Bronchial epithelial cell (primary cell): ENCODE results near the gene ABO. TPM values are rescaled to one million over a fixed set of nuclear protein-coding genes. Genes with fewer than 3 reads are reported as not detected.
"Not testable (repeated sequence)": the region's sequence is repeated elsewhere in the genome, so short reads cannot be mapped to it uniquely, and the experiment has no call there.

Experiments used
- DNase-seq: peaks from one replicate; pipeline ENCODE4 v3.0.0-alpha.2; 2010; ENCODE audit warnings: low read depth
- FAIRE-seq: peaks from 2 replicates; lab custom pipeline; 2011; peaks lifted over from hg19 to GRCh38; lab: Jason Lieb, UNC
- H3K27me3 ChIP-seq: 2 replicates; pipeline ENCODE4 v1.5.1; 2011; ENCODE audit warnings: low read length; ENCODE audit not compliant: control insufficient read depth, insufficient read depth
- H3K36me3 ChIP-seq: 2 replicates; pipeline ENCODE4 v1.5.1; 2011; ENCODE audit warnings: low read length; ENCODE audit not compliant: control insufficient read depth, insufficient read depth
- H3K4me3 ChIP-seq: 2 replicates; pipeline ENCODE4 v1.5.1; 2011; ENCODE audit warnings: mild to moderate bottlenecking, low read depth, low read length, control low read depth
- total RNA-seq: library from RNA; depleted of rRNA; stranded (reverse); fragments of >200 nt; gene quantifications from 2 replicates; pipeline ENCODE4 v1.2.1, GENCODE V29; 2014
- TF ChIP-seq, protein P1 (sequence below): IDR thresholded peaks from 2 replicates; pipeline ENCODE4 v1.5.1; 2011; ENCODE audit warnings: mild to moderate bottlenecking, moderate library complexity, low read length, control low read depth, inconsistent platforms; ENCODE audit not compliant: insufficient read depth, severe bottlenecking

The ABO gene
- total RNA-seq, 1 donor from 2014 or later: 1.8 TPM

DNA sequence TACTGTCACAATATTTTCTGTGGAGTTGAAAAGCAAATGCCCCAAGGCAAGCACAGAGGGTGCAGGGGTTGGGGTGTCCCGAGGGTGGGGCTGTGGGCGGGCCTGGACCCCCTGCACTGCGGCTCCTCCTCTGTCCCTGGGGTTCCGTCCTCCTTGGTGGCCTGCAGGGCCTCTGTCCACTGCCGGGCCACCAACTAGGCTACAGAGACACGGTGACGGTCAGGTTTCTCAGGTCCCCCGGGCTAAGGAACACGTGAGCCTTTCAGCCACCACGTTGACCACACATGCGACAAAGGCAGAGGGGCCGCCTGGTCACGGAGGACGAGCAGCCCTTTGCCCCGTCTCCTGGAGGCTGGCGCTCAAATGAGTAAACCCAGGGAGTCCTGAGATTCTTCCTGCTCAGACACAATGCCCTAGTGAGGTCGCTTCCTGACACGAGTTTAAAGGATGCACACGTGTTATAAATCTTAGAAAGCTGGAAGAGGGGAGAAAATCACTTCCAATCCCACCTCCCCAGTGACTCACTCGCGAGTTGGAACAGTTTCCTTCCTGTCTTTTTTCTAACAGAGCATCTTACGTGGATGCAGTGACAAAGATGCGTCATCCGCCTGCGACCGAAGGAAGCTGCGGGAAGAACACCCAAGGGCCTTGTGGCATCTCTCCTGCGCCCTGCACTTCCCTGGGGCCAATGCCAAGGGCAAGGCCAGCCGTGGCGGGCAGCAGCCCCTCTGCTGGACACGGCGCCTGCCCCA is 41.1 kb downstream of the ABO start:
- FAIRE-seq (no peak), DNase-seq (no peak)
- Histone ChIP-seq H3K27me3 (peaks cover 2% of the 10 kb centered on the region), H3K4me3 (no peak overlapping the region), H3K36me3 (no peaks in the 10 kb centered on the region)
- TF ChIP-seq, protein P1, sequence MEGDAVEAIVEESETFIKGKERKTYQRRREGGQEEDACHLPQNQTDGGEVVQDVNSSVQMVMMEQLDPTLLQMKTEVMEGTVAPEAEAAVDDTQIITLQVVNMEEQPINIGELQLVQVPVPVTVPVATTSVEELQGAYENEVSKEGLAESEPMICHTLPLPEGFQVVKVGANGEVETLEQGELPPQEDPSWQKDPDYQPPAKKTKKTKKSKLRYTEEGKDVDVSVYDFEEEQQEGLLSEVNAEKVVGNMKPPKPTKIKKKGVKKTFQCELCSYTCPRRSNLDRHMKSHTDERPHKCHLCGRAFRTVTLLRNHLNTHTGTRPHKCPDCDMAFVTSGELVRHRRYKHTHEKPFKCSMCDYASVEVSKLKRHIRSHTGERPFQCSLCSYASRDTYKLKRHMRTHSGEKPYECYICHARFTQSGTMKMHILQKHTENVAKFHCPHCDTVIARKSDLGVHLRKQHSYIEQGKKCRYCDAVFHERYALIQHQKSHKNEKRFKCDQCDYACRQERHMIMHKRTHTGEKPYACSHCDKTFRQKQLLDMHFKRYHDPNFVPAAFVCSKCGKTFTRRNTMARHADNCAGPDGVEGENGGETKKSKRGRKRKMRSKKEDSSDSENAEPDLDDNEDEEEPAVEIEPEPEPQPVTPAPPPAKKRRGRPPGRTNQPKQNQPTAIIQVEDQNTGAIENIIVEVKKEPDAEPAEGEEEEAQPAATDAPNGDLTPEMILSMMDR: no peak

DNA sequence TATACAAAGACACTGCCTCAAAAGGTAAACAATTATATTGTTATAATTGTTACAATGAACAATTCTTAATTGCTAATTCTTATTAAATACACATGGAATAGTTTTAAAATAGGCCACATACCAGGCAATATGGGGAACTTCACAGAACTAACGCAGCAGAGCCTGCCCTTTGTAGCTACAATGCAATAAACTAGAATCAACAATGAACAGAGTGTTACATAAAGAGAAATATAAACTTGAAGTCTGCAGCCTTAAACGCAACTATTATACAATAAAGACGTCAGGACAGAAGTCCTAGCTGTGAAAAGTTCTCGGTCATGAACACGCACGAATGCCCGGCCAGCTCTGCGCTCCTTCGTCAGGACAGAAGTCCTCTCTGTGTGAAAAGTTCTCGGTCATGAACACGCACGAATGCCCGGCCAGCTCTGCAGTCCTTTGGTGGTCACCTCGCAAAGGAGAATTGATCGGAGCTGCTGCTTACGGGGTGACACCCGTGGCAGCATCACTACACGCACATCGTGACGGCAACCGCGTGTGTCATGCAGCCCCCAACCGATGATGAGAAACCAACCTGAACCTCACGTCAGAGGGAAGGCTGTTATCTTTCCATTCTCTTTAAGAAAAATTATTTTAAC is 43.0 kb downstream of the ABO start:
- not testable (repeated sequence) for H3K36me3 ChIP-seq, H3K4me3 ChIP-seq, FAIRE-seq, DNase-seq, H3K27me3 ChIP-seq

DNA sequence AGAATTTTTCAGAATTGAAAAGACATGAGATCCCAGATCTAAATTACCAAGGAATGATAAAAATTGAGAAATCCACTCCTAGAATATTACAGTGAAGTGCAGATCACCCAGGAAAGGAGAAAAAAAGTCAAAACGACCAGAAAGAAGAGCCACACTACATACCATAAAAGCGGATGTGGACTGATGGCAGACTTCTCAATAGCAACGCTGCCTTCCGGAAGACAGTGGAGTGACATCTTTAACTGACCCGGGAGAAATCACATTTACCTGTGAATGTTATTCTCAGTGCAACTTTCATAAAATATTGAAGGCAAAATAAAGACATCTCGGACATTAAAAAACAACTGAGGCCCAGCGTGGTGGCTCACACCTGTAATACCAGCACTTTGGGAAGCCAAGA is 44.5 kb downstream of the ABO start:
- H3K36me3 ChIP-seq, H3K27me3 ChIP-seq, H3K4me3 ChIP-seq, DNase-seq: not testable (repeated sequence)
- peak; percentile 55 for FAIRE-seq

DNA sequence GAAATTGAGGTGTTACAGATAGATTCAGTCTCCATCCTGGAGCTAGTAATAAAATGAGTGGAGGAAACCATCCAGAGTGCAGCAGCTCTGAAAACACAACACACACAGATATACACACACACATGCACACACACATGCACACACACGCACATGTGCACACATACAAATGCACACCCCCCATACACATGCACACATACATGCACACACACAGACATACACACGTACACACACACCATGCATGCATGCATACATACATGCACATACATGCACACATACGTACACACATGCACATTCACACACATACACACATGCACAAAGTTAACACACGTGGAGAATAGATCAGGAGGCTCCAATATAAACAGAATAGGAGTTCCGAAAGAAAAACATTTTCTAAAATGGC is 44.9 kb downstream of the ABO start:
- H3K4me3 ChIP-seq: no peak overlapping the region
- H3K36me3 ChIP-seq: no peaks in the 10 kb centered on the region
- no peak for DNase-seq
- TF ChIP-seq, protein P1: no peak
- peaks cover 3% of the 10 kb centered on the region for H3K27me3 ChIP-seq
- no peak for FAIRE-seq

DNA sequence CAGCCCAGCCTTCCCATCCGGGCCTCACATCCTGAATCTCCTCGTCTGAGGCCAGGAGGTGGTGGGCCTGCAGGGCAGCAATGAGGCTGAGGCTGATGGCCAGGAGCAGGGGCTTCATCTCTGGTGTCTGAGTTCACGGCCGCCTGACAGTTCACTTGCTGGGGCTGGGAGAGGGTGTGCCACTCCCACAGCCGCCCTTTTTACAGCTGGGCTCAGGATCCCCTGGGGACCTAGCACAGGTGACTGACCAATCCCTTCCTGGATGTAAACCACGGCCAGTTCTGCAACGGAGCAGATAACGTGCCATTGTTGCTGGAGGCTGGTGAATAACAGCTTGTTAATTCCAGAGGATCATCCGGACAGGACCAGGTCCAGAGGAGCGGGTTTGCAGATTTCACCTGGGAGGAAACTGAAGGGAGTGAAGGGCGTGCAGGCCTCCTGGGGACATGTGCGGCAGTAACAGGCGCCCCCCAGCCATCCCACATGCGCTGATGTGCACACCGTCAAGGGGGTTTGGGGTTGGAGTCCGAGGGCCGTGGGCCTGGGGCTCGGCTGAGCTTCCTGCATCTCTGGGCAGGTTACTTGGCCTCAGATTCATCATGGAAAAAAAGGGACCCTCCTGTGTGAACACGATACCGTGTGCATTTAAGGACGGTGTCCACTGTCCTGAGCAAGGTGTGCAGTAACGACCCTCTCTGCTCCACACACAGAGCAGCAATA is 46.4 kb downstream of the ABO start:
- not testable (repeated sequence) for FAIRE-seq, H3K4me3 ChIP-seq, H3K27me3 ChIP-seq, DNase-seq, H3K36me3 ChIP-seq

DNA sequence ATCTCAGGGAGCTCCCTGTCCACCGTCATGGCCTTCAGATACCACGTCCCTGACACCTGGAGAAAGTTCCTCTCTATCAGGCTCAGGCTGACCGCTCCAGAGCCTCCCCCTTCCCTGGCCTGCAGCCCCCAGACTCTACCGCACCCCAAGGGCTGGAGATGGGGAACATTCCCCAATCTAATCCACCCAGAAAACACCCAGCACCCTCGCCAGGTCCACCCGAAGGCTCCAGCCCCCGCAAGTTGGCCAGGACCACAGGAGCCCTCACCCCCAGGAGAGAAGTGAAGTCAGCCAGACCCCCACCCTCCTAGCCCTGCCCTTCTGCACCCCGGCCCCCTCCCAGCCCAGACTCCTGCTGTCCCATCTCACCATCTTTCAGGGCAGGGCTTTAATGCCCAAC is 47.0 kb downstream of the ABO start:
- not testable (repeated sequence) for H3K4me3 ChIP-seq, FAIRE-seq, H3K36me3 ChIP-seq, DNase-seq, H3K27me3 ChIP-seq

DNA sequence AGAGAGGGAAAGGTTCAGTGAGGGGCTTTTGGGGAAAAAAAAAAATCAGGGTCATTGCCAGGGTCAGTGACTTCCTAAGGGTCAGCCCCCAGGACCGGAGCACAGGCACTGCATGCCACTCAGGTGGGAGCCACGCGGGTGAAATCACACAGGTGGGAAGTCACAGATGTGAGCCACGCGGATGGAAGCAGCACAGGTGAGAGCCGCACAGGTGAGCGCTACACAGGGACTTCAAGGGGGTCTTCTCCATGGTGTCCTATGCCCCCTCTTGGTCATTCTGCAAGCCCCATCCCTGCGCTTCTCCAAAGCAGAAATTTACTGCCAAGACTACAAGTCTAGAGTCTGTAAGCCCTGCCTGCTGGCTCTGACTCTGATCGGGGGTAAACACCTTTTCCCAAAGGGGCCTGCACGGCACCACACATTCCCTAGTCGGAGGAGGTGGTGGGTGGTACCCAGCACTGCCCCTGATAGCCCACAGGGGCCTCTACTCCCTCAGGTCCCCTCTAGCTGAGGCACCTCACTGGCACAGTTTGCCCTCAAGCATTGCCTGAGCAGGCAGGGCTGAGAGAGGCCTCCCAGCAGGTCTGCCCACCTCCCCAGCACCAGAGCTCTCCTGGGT is 47.6 kb downstream of the ABO start:
- DNase-seq (no peak), FAIRE-seq (no peak)
- TF ChIP-seq, protein P1: no peak
- Histone ChIP-seq H3K4me3 (no peak overlapping the region), H3K27me3 (peaks cover 3% of the 10 kb centered on the region), H3K36me3 (no peaks in the 10 kb centered on the region)
